RWPE2 (cell line): Measurements from ENCODE around the gene UVSSA.
A peak's percentile ranks its signal among the peaks of the same experiment; 100 is the strongest.

Experiments
- ATAC-seq: fragments of 200-7000 bp; cut with Tn5 transposase; 3 replicates; pipeline ENCODE4 v1.9.1; 2021; ENCODE audit warnings: low read depth
- DNase-seq: peaks from one replicate; pipeline ENCODE4 v3.0.0-alpha.2; 2020; ENCODE audit warnings: low spot score
- H3K27ac ChIP-seq: fragments of 450-650 bp; 2 replicates; pipeline ENCODE4 v1.5.1; 2017; ENCODE audit warnings: mild to moderate bottlenecking; ENCODE audit not compliant: poor library complexity, severe bottlenecking
- H3K27me3 ChIP-seq: fragments of 250-450 bp; sonication (Bioruptor Pico); 2 replicates; pipeline ENCODE4 v1.5.1; 2021; ENCODE audit warnings: mild to moderate bottlenecking, moderate library complexity; ENCODE audit not compliant: insufficient read depth, poor library complexity, severe bottlenecking
- H3K36me3 ChIP-seq: fragments of 250-450 bp; sonication (Bioruptor Pico); 2 replicates; pipeline ENCODE4 v1.5.1; 2020; ENCODE audit warnings: low read depth, mild to moderate bottlenecking, moderate library complexity
- H3K4me1 ChIP-seq: fragments of 250-450 bp; sonication (Bioruptor Pico); 2 replicates; pipeline ENCODE4 v1.5.1; 2021; ENCODE audit warnings: mild to moderate bottlenecking, moderate library complexity; ENCODE audit not compliant: insufficient read depth, poor library complexity, severe bottlenecking
- H3K4me3 ChIP-seq: fragments of 250-450 bp; sonication (Bioruptor Pico); 2 replicates; pipeline ENCODE4 v1.5.1; 2021; ENCODE audit warnings: mild to moderate bottlenecking, moderate library complexity; ENCODE audit not compliant: severe bottlenecking
- H3K9me3 ChIP-seq: fragments of 250-450 bp; sonication (Bioruptor Pico); 2 replicates; pipeline ENCODE4 v1.5.1; 2021; ENCODE audit warnings: mild to moderate bottlenecking, moderate library complexity; ENCODE audit not compliant: severe bottlenecking
- TF ChIP-seq, protein P1 (sequence below): fragments of 450-650 bp; IDR thresholded peaks from one replicate; pipeline ENCODE4 v1.5.1; 2017; ENCODE audit warnings: mild to moderate bottlenecking, moderate library complexity; ENCODE audit not compliant: poor library complexity, severe bottlenecking

UVSSA gene

DNA sequence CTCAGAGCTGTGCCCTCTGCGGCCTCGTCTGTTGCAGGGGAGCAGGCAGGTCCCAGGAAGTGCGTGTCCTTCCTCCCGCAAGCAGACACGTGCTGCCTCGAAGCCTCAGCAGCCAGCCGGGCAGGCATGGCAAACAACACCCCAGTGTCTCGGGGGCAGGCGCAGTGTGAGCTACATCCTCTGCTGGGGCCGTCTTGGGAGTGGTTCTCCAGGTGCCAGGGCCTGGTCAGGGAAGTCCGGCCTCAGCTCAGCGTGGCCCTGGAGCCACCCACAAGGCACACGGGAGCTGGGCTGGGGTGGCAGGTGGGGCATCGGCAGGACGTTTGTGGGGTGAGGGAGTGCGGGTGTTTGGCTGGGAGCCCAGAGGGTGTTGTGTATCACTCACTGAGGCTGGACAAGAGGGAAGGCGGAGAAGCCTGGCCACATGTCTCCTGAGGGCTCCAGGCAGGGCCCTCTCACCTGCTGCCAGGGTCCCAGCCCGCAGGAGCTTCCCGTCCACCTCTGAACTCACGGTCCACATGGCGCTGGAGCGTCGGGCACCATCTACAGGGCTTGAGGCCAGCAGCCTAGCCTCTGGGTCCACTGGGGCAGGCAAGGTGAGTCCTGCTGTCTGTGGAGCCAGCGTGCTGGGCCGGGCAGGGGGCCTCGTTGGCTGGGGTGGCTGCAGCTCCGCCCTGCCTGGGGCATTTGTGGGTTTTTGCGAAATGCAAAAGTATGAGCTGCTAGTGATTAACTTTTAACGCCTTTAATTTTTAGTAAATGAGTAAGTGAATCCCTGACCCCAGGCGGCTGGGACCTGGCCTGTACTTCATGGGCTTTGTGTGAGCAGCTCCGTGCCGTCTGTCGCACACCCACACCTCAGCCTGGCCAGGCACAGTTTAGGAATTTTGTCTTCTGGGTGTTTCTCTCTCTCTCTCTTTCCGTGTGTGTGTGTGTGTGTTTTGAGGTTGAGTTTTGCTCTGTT lies 17.3 kb upstream of the UVSSA start:
- no peak overlapping the region for H3K4me3 ChIP-seq
- ATAC-seq: peak; percentile 87
- no peaks in the 10 kb centered on the region for H3K27me3 ChIP-seq
- H3K9me3 ChIP-seq: no peaks in the 10 kb centered on the region
- TF ChIP-seq, protein P1, sequence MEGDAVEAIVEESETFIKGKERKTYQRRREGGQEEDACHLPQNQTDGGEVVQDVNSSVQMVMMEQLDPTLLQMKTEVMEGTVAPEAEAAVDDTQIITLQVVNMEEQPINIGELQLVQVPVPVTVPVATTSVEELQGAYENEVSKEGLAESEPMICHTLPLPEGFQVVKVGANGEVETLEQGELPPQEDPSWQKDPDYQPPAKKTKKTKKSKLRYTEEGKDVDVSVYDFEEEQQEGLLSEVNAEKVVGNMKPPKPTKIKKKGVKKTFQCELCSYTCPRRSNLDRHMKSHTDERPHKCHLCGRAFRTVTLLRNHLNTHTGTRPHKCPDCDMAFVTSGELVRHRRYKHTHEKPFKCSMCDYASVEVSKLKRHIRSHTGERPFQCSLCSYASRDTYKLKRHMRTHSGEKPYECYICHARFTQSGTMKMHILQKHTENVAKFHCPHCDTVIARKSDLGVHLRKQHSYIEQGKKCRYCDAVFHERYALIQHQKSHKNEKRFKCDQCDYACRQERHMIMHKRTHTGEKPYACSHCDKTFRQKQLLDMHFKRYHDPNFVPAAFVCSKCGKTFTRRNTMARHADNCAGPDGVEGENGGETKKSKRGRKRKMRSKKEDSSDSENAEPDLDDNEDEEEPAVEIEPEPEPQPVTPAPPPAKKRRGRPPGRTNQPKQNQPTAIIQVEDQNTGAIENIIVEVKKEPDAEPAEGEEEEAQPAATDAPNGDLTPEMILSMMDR: no peak
- H3K27ac ChIP-seq: peak overlapping the region; percentile 99
- peaks cover 63% of the 10 kb centered on the region for H3K36me3 ChIP-seq
- peak; percentile 89 for DNase-seq
- H3K4me1 ChIP-seq: peaks cover 24% of the 10 kb centered on the region

DNA sequence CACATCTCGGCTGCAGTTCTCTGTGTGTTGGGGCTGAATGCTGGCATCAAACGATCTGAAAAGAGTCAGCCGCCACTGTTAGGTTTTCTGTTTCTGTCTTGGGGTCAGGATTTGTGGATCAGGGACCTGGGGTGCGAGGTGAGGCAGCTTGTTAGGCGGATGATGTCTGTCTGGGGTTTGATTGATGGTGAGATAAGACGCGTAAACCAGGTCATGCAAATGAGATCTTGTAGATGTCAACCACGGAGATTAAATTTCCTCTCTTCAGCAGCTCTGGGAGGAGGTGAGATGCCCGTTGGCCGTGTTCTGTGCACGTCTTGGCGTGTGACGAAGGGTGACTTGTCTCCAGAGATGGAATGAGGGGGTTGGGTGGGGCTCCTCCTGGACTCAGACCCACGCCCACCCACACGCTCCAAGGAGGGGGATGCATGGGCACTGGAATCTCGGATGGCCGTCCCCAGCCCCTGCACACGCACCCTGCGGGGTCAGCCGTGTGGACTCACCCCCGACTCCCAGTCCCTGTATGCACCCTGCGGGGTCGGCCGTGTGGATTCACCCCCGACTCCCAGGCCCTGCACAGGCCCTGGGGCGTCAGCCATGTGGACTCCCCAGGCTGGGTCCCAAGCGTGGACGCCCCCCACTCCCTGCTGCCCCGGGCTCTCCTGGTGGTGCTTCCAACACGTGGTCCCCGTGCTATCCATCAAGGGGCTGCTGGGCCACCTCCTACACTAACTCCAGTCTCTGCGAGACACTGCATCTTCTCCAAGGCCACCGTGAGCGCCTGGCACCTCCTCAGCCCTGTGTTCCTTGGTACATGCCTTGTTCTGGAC lies 16.0 kb upstream of the UVSSA start:
- TF ChIP-seq, protein P1: no peak
- Histone ChIP-seq H3K27me3 (no peaks in the 10 kb centered on the region), H3K9me3 (peaks cover 3% of the 10 kb centered on the region), H3K4me1 (peaks cover 19% of the 10 kb centered on the region), H3K27ac (peak overlapping the region; percentile 99), H3K36me3 (peaks cover 56% of the 10 kb centered on the region), H3K4me3 (no peak overlapping the region)
- ATAC-seq: no peak
- DNase-seq: no peak

DNA sequence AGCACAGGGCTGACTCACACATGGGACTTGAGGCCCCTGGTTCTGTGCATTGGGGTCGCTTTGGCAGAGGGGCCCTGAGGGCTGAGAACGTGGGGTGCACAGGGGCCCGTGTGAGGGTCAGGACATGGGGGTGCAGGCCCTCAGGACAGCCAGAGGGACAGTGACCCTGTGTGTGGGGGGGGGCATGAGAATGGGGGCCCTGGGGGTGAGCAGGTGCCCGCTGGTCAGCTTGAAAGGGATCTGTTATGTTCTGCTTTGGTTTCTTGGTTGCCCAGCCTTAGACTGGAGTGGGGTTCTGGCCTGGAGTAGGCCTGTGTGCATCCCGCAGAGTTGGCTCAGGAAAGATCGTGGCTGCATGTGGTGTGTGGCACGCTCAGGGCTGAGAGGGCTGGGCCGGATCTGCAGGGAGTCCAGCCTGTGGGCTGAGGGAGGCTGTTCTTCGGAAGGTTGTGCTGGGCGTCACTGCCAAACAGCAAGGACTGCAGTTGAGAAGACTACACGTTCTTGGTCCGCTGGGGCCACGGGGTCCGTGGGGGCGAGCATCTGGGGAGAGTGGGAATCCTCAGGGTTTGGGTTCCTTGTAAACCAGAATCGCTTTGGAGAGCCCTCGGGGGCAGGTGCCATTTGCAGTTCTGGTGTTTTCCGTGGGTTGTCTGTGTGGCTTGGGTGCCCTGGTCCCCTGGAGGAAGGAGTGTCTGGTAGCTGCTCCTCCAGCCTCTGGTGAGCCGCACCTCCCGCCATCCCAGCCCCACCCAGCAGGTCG lies 15.2 kb upstream of the UVSSA start:
- Histone ChIP-seq H3K9me3 (peaks cover 3% of the 10 kb centered on the region), H3K4me1 (peaks cover 19% of the 10 kb centered on the region), H3K27me3 (no peaks in the 10 kb centered on the region), H3K4me3 (no peak overlapping the region), H3K36me3 (peaks cover 63% of the 10 kb centered on the region), H3K27ac (peak overlapping the region; percentile 99)
- no peak for DNase-seq
- TF ChIP-seq, protein P1: no peak
- no peak for ATAC-seq

DNA sequence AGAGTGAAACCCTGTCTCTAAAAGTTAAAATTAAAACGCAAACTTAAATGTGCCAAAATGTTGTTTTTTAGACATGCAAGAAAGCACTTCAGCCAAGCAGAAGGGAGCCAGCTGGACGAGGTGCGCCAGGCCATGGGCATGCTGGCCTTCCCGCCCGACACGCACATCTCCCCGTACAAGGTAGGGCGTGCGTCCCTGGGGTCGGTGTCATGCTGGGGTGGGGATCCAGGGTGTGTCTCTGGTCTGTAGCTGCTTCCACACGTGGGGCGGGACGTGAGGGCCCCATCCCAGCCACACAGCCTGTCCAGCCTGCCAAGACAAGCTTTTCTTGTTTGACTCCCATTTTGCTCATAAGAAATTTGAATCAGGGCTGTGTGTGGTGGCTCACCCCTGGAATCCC lies 14.3 kb upstream of the UVSSA start:
- Histone ChIP-seq H3K27ac (peak overlapping the region; percentile 99), H3K27me3 (no peaks in the 10 kb centered on the region), H3K4me1 (peaks cover 19% of the 10 kb centered on the region), H3K36me3 (peaks cover 70% of the 10 kb centered on the region), H3K9me3 (peaks cover 3% of the 10 kb centered on the region), H3K4me3 (no peak overlapping the region)
- DNase-seq (no peak), ATAC-seq (no peak)
- TF ChIP-seq, protein P1: no peak
